IMR-90 (cell line): ENCODE measurements around the gene TYW5.

ENCODE experiments used
- BHLHE40 ChIP-seq: fragments of 150-350 bp; IDR thresholded peaks from 2 replicates; pipeline ENCODE4 v1.6.1; 2016; ENCODE audit warnings: mild to moderate bottlenecking, low read depth, low read length
- CEBPB ChIP-seq: IDR thresholded peaks from 2 replicates; pipeline ENCODE4 v1.6.1; 2012; ENCODE audit warnings: low read depth, low read length, improper control_type of control experiment
- CTCF ChIP-seq: conservative IDR thresholded peaks from 2 replicates; pipeline ENCODE4 v1.5.1; 2012; ENCODE audit warnings: mild to moderate bottlenecking, low read depth, low read length, improper control_type of control experiment
- POLR2A ChIP-seq: IDR thresholded peaks from 2 replicates; pipeline ENCODE4 v1.6.1; 2012; ENCODE audit warnings: mild to moderate bottlenecking, low read depth, low read length

- TF ChIP-seq CTCF (no peak), POLR2A (no peak), BHLHE40 (no peak), CEBPB (no peak)
These were observed 8.5 kb downstream of the TYW5 start for GRCh38 chr2:199946836-199947235.
